HG02884 (cell line): ENCODE results near the gene LGALS14.
A peak's percentile ranks its signal among the peaks of the same experiment; 100 is the strongest.
"Not testable (repeated sequence)": the region's sequence is repeated elsewhere in the genome, so short reads cannot be mapped to it uniquely, and the experiment has no call there.

Experiments
- ATAC-seq: cut with Tn5 transposase; IDR thresholded peaks from one replicate; pipeline ENCODE4 v1.9.1; 2021; ENCODE audit warnings: mild to moderate bottlenecking, moderate library complexity; ENCODE audit not compliant: unreplicated experiment

LGALS14 gene, protein sequence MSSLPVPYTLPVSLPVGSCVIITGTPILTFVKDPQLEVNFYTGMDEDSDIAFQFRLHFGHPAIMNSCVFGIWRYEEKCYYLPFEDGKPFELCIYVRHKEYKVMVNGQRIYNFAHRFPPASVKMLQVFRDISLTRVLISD

DNA sequence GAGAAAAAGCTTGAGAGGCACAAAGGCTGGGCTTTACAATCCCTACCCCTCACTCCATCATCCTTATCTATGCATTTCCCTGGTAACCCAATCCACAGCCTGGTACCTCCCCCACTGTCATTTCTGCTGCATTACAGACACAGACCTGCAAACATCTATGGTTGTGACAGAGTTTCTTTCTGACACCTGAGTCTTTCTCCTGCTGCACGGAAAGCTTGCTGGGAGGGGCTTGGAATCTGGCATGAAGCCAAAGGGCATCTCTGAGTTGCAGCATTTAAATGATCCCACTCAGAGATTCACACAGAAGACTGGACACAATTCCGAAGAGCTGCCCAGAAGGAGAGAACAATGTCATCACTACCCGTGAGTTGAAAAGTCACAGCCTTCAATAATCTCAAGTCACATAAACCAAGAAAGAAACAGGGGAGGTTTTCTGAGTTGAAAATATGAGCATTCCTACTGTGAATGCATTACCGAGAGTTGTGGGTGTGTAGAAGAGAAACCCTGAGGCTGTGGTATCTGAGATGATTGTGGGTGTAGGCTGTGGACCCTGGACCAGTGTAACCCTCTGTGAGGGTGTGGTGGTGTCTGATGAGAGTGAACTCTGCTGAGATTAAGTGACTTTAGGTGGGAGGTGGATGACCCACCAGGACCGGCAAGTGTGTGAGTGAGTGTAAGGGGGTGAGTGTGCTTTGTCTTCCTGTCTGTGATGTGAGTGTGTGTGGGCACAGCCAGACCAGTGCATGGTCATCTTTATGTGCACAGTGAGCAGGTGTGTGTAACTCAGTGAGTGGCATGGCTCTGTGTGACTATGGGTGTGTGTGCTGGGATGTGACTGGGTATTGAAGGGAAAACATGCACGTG lies at the start of gene LGALS14:
TSS of gene LGALS14 (plus strand) at position 301 of the 864 bp plus-strand sequence. CDS start at position 349, 48 bp downstream.
- no peak for ATAC-seq

DNA sequence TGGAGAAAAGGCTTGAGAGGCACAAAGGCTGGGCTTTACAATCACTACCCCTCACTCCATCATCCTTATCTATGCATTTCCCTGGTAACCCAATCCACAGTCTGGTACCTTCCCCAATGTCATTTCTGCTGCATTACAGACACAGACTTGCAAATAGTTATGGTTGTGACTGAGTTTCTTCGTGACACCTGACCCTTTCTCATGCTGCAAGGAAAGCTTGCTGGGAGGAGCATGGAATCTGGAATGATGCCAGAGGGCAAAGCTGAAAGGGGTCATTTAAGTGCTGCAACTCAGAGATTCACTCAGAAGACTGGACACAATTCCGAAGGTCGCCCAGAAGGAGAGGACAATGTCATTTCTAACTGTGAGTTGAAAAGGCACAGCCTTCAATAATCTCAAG lies 48.7 kb upstream of the LGALS14 start, which contains the start of gene LGALS16:
TSS of gene LGALS16 (plus strand) at position 301 of the 400 bp plus-strand sequence. CDS start at position 350, 49 bp downstream.
- ATAC-seq, result no peak

- no peak for ATAC-seq
Observed at GRCh38 chr19:39659791-39660190, 44.5 kb upstream of the LGALS14 start.

DNA sequence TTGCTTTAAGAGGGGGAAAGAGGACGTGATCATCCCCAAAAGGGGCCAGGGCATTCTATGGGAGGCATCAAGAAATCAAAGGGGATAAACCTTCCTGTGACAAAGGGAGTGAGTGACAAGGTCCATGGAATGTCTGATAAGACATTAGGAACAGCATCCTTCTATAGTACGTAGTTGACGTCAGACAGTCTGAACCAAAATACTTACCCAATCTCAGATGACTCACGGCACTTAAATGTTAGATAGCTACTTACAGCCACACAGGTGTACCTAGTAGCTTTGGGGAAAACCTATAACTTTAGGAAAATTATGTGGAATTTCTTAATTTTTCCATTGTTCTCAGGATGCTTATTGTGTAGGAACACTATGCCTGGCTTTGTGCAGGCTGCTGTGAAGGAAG lies 43.6 kb upstream of the LGALS14 start:
- ATAC-seq, result no peak

GRCh38 chr19:39661565-39661964 lies 42.7 kb upstream of the LGALS14 start:
- ATAC-seq, result no peak

- ATAC-seq, result not testable (repeated sequence)
Observed at GRCh38 chr19:39669860-39670259, 34.4 kb upstream of the LGALS14 start.

DNA sequence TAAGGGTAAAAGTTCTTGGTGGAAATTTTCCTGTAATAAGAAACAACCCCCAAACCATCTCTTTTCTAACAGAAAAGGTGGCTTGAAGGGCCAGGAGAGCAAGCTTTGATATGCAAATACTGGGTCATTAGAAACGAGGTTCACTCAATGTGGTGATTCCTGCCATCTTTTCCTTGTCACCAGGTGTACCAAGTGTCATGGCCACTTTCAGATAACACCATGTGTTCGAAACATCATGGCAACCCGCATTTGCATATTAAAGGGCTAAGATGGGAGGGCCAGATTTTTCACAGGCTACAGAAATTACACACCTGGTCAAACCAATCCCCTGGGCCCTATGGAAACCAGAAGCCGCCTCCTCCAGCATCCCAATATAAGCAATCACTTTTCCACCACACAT lies 33.3 kb upstream of the LGALS14 start:
- no peak for ATAC-seq

DNA sequence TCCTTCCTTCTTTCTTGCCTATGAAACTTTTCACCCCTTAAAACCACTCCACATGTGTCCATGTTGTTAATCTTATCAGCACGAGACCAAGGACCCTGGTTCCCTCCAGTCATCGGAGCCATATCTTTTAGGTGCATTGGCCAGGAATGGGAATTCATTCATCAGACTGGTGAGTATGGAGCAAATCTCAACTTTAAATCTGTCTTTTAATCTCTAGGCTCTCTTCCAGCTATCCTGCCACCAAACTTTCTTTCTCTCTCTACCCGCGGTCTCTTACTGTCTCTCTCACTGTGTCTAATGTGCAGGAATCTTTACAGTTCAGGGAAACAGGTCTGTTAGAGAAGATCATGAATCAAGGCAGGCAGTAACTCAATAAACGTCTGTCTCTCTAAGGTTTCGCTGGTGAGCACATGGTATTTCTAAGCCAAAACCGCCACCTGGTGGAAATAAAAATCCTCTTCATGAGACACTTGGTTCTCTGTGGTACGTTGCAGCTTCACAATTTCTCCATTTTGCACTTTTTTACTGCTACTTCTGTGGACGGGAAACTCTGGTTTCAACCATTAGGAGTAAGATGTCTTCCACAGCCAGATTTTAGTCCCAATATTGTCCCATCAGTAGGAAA lies 32.4 kb upstream of the LGALS14 start:
- ATAC-seq, result no peak

DNA sequence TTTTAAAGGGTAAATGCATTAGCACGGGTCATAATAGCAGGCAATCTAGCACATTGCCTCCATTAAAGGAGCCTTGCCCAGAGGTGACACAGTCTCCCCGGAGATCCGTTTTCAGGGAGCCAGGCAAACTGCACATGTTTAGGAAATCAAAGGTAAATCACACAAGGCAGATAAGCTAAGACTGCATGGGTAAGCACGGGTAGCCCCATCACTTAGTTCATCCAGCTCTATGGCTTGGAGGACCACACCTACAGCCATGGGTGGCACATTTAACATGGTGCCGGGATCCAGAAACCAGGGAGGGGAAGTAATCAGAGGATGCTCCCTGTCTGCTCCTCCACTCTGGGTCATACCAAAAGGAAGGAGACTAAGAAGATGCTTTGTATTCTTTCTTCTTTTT lies 31.8 kb upstream of the LGALS14 start:
- ATAC-seq, result no peak

- not testable (repeated sequence) for ATAC-seq
Observed at GRCh38 chr19:39673862-39674261, 30.4 kb upstream of the LGALS14 start.

DNA sequence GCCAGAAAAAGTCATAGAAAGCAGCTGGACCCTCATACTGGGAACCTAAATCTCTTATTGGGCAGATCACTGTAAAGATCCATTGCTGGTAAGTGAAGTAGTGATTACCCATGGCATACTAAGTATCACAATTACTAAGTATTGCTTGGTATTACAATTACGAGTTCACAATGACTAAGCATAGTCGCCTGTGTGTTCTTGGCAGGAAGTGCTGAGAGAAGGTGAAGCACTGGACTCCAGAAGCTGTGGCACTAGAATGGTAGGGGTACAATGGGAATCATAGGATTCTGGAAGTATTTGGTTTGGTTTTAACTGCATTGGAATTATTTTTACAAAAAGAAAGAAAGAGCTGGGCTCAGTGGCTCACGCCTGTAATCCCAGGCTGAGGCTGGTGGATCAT lies 28.3 kb upstream of the LGALS14 start:
- no peak for ATAC-seq

DNA sequence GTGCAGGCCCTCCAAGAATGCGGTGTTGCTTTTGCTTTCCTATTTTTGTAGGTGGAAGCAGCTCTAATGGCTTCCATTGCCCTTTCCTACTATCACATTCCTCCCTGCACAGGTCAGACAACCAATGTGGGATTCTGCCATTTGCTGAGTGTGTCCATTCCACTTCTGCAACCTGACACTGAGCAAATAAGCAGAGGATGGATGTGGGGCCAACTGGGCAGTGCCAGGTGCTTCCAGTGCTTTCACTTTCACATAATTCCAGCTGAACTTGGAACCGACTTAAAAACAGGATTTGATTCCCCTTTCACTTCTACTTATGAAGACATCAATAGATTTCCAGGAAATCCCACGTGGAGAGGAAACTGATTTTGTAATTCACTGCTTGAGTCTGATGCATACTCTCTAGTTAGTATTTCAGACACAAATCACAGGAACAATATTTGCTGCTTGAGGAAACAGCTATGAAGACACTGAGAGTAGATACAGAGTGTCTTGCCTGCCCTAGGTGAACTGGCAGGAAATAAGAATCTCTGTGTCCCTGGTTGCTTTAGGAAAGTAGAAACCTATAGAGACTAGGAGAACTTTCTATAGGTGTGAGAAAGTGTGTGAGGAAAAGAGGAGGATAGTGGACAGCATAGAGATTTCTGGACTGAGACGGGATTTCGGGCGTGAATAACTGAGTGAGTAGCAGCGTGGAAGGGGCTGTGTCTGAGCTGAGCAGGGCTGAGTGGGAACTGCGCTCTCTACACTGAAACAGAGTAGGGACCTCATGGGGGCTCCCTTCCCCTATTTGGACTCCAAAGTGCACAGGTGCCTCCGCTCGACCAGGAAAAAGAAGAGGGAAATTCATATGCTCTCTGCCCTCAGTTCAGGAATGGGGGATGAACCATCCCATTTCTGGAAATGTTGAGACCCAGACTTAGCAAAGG lies 26.1 kb upstream of the LGALS14 start:
- ATAC-seq, result no peak

GRCh38 chr19:39679056-39679790 lies 25.1 kb upstream of the LGALS14 start:
- ATAC-seq, result peak; percentile 67

DNA sequence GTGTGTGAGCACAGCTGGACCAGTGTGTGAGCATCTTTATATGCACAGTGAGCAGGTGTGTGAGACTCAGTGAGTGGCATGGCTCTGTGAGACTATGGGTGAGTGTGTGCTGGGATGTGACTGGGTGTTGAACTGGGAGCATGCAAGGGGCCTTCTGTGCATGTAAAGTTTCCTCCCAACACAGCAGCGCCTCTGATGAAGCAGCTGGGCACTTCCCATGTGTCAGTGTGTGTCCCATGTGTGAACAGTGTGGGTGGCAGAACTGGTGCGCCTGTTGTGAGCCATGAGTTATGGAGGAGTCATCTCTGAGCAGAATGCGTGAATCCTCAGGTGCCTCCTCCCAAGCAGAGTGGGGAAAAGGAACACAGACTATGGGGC lies 24.5 kb upstream of the LGALS14 start:
- peak; percentile 27 for ATAC-seq

GRCh38 chr19:39680593-39680992 lies 23.7 kb upstream of the LGALS14 start:
- no peak for ATAC-seq

DNA sequence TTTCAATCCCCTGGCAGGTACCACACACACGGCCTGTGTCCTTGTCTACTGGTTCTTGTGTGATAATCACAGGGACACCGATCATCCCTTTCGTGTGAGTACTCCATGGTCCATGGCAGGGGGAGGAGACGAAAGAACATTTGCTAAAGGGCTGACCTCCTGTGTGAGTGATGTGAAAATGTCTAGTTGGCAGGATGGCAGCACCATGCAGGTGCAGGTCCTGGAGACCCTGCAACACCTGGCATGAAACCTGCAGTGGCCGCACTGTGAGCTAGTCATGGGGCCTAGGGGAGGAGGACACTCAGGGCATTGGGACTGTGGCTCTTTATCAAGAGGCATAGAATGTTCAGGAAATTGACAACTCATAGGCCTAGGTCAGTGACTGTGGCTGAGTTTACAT lies 22.9 kb upstream of the LGALS14 start:
- no peak for ATAC-seq

- no peak for ATAC-seq
Observed at GRCh38 chr19:39684267-39684666, 20.0 kb upstream of the LGALS14 start.

GRCh38 chr19:39686739-39687138 lies 17.5 kb upstream of the LGALS14 start:
- no peak for ATAC-seq

GRCh38 chr19:39688637-39689036 lies 15.6 kb upstream of the LGALS14 start:
- ATAC-seq, result not testable (repeated sequence)

GRCh38 chr19:39692166-39692565 lies 12.1 kb upstream of the LGALS14 start:
- ATAC-seq, result no peak
